Gastrocnemius medialis (tissue), 4 donors: ENCODE results near the gene MERTK. TPM values are rescaled to one million over a fixed set of nuclear protein-coding genes. Genes with fewer than 3 reads are reported as not detected.
"Not testable (repeated sequence)": the region's sequence is repeated elsewhere in the genome, so short reads cannot be mapped to it uniquely, and the experiment has no call there.

ENCODE experiments used
- ATAC-seq, 2 donors: fragments of 150-250 bp; one replicate each; pipeline ENCODE4 v1.9.1; 2016
- DNase-seq, 2 donors: peaks; one replicate each; pipeline ENCODE4 v3.0.0-alpha.2; 2019
- H3K27ac ChIP-seq, 4 donors: fragments of 200-600 bp; sonication (generic); 1 replicate in 1 of 4; 2 replicates in 3 of 4; pipeline ENCODE4 v1.5.1; 2016 to 2018; ENCODE audit warnings: mild to moderate bottlenecking in 2 of 4, moderate library complexity in 1 of 4
- H3K27me3 ChIP-seq, 3 donors: fragments of 200-600 bp; sonication (generic) in 2 of 3; 1 replicate in 1 of 3; 2 replicates in 2 of 3; pipeline versions ENCODE4 v1.5.1 to v1.6.0; 2016 to 2019; ENCODE audit warnings: mild to moderate bottlenecking in 1 of 3, moderate library complexity in 1 of 3
- H3K36me3 ChIP-seq, 2 donors: fragments of 200-600 bp; sonication (generic) in 1 of 2; one replicate each; pipeline ENCODE4 v1.5.1; 2017 to 2018
- H3K4me1 ChIP-seq, 2 donors: fragments of 200-600 bp; sonication (generic) in 1 of 2; one replicate each; pipeline ENCODE4 v1.5.1; 2016 to 2017; ENCODE audit warnings: mild to moderate bottlenecking in 2 of 2
- H3K4me3 ChIP-seq, 4 donors: fragments of 200-600 bp; sonication (generic) in 3 of 4; 1 replicate in 1 of 4; 2 replicates in 3 of 4; pipeline ENCODE4 v1.5.1; 2016 to 2019; ENCODE audit warnings: mild to moderate bottlenecking in 2 of 4
- H3K9me3 ChIP-seq, 3 donors: fragments of 200-600 bp; sonication (generic) in 2 of 3; 1 replicate in 1 of 3; 2 replicates in 2 of 3; pipeline ENCODE4 v1.5.1; 2016 to 2019
- POLR2A ChIP-seq, 2 donors: fragments of 450-650 bp; IDR thresholded peaks; one replicate each; pipeline ENCODE4 v1.6.1; 2017; ENCODE audit warnings: antibody characterized with exemption in 2 of 2, mild to moderate bottlenecking in 2 of 2, moderate library complexity in 2 of 2
- in situ Hi-C, 4 donors: fragments of 200-750 bp; cut with MboI; loops; one replicate each; pipeline versions ENCODE4 v1.15.0 to v1.8.0; 2017; ENCODE audit warnings: low sequenced_read_pairs in 4 of 4
- intact Hi-C: fragments of 100-400 bp; cut with DNase I; formaldehyde crosslinking; loops from one replicate; pipeline ENCODE4 v1.15.1; 2023; ENCODE audit warnings: low total_unique reads
- total RNA-seq, 4 donors: library from RNA; depleted of rRNA; stranded (reverse); fragments of >200 nt; gene quantifications; one replicate each; pipeline versions ENCODE4 v1.1.0 to v1.2.3, GENCODE V29; 2016
- TF ChIP-seq, protein P1 (sequence below), 5 experiments: fragments of 450-650 bp in 3 of 5; fragments of 200-600 bp in 2 of 5; sonication (generic) in 2 of 5; IDR thresholded peaks in 4 of 5; conservative IDR thresholded peaks in 1 of 5; 1 replicate in 4 of 5; 2 replicates in 1 of 5; pipeline ENCODE4 v1.5.1; 2016 to 2019; ENCODE audit warnings: antibody characterized with exemption in 5 of 5, mild to moderate bottlenecking in 3 of 5, moderate library complexity in 3 of 5

The MERTK gene
- total RNA-seq, 4 donors from 2014 or later = 2.4 to 5.7 (median 3.7) TPM

DNA sequence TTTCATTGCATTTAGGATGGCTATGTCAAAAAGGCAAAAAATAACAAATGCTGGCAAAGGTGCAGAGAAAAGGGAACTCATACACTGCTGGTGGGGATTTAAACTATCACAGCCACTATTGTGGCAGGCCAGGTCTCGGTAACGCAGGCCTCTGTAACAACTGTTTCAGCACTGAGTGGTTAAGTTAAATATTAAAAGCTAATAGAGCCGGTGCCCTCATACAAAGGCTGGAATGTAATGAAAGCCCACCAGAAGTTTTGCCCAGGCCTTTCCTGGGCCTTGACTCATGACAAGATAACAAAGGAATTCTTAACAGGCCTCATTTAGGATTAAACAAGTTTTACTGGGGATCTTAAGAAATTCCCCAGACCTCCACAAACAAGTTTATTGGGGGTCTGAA is 10.7 kb downstream of the MERTK start:
- DNase-seq = no peak
- Histone ChIP-seq H3K27me3 (no peaks in the 10 kb centered on the region), H3K9me3 (no peaks in the 10 kb centered on the region), H3K36me3 (no peaks in the 10 kb centered on the region), H3K4me1 (peaks cover 0 to 10% of the 10 kb centered on the region in 2 donors), H3K27ac (peak overlapping the region in 1 of 4 donors; percentile 9), H3K4me3 (no peak overlapping the region)
- TF ChIP-seq, protein P1, sequence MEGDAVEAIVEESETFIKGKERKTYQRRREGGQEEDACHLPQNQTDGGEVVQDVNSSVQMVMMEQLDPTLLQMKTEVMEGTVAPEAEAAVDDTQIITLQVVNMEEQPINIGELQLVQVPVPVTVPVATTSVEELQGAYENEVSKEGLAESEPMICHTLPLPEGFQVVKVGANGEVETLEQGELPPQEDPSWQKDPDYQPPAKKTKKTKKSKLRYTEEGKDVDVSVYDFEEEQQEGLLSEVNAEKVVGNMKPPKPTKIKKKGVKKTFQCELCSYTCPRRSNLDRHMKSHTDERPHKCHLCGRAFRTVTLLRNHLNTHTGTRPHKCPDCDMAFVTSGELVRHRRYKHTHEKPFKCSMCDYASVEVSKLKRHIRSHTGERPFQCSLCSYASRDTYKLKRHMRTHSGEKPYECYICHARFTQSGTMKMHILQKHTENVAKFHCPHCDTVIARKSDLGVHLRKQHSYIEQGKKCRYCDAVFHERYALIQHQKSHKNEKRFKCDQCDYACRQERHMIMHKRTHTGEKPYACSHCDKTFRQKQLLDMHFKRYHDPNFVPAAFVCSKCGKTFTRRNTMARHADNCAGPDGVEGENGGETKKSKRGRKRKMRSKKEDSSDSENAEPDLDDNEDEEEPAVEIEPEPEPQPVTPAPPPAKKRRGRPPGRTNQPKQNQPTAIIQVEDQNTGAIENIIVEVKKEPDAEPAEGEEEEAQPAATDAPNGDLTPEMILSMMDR (IDR thresholded peaks at IDR 0.05 in 4 of 5, conservative IDR thresholded peaks at IDR 0.05 in 1 of 5) = no peak
- no peak for TF ChIP-seq POLR2A (IDR thresholded peaks at IDR 0.05)
- no peak for ATAC-seq
- intact Hi-C loops = no loop called here
- in situ Hi-C loops = no loop called here

- DNase-seq, H3K4me3 ChIP-seq, in situ Hi-C loops, H3K27ac ChIP-seq, H3K27me3 ChIP-seq, H3K4me1 ChIP-seq, H3K9me3 ChIP-seq, intact Hi-C loops, H3K36me3 ChIP-seq, ATAC-seq: not testable (repeated sequence)
Measured at GRCh38 chr2:111909997-111910396, 11.6 kb downstream of the MERTK start.

- no peak for DNase-seq
- intact Hi-C loops (no loop called here), in situ Hi-C loops (no loop called here)
- Histone ChIP-seq H3K27me3 (no peaks in the 10 kb centered on the region), H3K9me3 (no peaks in the 10 kb centered on the region), H3K36me3 (no peaks in the 10 kb centered on the region), H3K4me1 (peaks cover 0 to 7% of the 10 kb centered on the region in 2 donors), H3K27ac (no peak overlapping the region), H3K4me3 (no peak overlapping the region)
- ATAC-seq = no peak
- TF ChIP-seq POLR2A (IDR thresholded peaks at IDR 0.05) = no peak
- TF ChIP-seq, protein P1 (IDR thresholded peaks at IDR 0.05 in 4 of 5, conservative IDR thresholded peaks at IDR 0.05 in 1 of 5) = no peak
Measured at GRCh38 chr2:111910609-111911277, 12.3 kb downstream of the MERTK start.

- in situ Hi-C loops, H3K9me3 ChIP-seq, DNase-seq, intact Hi-C loops, ATAC-seq, H3K4me1 ChIP-seq, H3K27me3 ChIP-seq, H3K27ac ChIP-seq, H3K36me3 ChIP-seq, H3K4me3 ChIP-seq: not testable (repeated sequence)
Measured at GRCh38 chr2:111911295-111911977, 13.0 kb downstream of the MERTK start.

DNA sequence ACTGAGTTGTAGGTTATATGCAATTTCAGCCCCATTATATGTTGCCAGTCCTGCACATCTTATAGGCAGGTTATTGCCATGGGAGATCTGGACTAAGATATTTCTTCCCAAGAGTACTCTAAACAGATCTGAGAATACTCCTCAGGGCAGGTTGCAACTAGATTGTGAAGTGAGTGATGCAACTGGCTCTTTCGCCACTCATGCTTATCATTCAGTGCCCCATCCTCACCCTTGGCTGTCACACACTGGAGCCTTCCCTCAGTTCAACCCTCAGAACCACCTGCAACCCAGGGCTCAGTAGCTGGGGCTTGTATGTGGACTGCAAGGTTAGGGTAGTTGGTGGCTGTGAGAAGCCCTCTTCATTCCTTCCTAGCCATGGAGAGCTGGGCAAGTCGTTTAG is 14.1 kb downstream of the MERTK start:
- no peak for DNase-seq
- in situ Hi-C loops = no loop called here
- Histone ChIP-seq H3K4me1 (no peaks in the 10 kb centered on the region), H3K27me3 (no peaks in the 10 kb centered on the region), H3K36me3 (no peaks in the 10 kb centered on the region), H3K27ac (no peak overlapping the region), H3K4me3 (no peak overlapping the region), H3K9me3 (no peaks in the 10 kb centered on the region)
- intact Hi-C loops = no loop called here
- TF ChIP-seq POLR2A (IDR thresholded peaks at IDR 0.05) = no peak
- TF ChIP-seq, protein P1 (IDR thresholded peaks at IDR 0.05 in 4 of 5, conservative IDR thresholded peaks at IDR 0.05 in 1 of 5) = no peak
- no peak for ATAC-seq
